Smooth muscle cell (in vitro differentiated cells): Measurements from ENCODE around the gene DERL2. TPM values are rescaled to one million over a fixed set of nuclear protein-coding genes. Genes with fewer than 3 reads are reported as not detected.

ENCODE experiments used
- DNase-seq: peaks from one replicate; lab custom pipeline; 2025; ENCODE audit not compliant: unreplicated experiment; lab: John Stamatoyannopoulos, UW
- H2AFZ ChIP-seq: fragments of 200-600 bp; sonication (generic); 2 replicates; pipeline ENCODE4 v1.6.0; 2016; ENCODE audit warnings: antibody characterized with exemption, low read depth, mild to moderate bottlenecking
- H3F3A ChIP-seq: fragments of 200-600 bp; sonication (generic); 2 replicates; pipeline ENCODE4 v1.6.0; 2017; ENCODE audit warnings: antibody characterized with exemption, low read depth
- H3K27ac ChIP-seq: fragments of 200-600 bp; sonication (generic); 2 replicates; pipeline ENCODE4 v1.5.1; 2016; ENCODE audit warnings: low read depth, mild to moderate bottlenecking
- H3K27me3 ChIP-seq: fragments of 200-600 bp; sonication (generic); 2 replicates; pipeline ENCODE4 v1.6.1; 2016; ENCODE audit warnings: low read depth, mild to moderate bottlenecking
- H3K36me3 ChIP-seq: fragments of 200-600 bp; sonication (generic); 2 replicates; pipeline ENCODE4 v1.5.1; 2016; ENCODE audit warnings: low read depth
- H3K4me1 ChIP-seq: fragments of 200-600 bp; sonication (generic); 2 replicates; pipeline ENCODE4 v1.5.1; 2016; ENCODE audit warnings: low read depth
- H3K4me2 ChIP-seq: fragments of 200-600 bp; sonication (generic); 2 replicates; pipeline ENCODE4 v1.6.0; 2016; ENCODE audit warnings: mild to moderate bottlenecking
- H3K4me3 ChIP-seq: fragments of 200-600 bp; sonication (generic); 2 replicates; pipeline ENCODE4 v1.5.1; 2016; ENCODE audit warnings: mild to moderate bottlenecking
- H3K79me2 ChIP-seq: fragments of 200-600 bp; sonication (generic); 2 replicates; pipeline ENCODE4 v1.6.0; 2016; ENCODE audit warnings: low read depth, mild to moderate bottlenecking
- H3K9ac ChIP-seq: fragments of 200-600 bp; sonication (generic); 2 replicates; pipeline ENCODE4 v1.6.0; 2016; ENCODE audit warnings: low read depth
- H3K9me3 ChIP-seq: fragments of 200-600 bp; sonication (generic); replicated peaks from 2 replicates; pipeline ENCODE4 v1.5.1; 2016; ENCODE audit warnings: low read depth
- H4K20me1 ChIP-seq: fragments of 200-600 bp; sonication (generic); 2 replicates; pipeline ENCODE4 v1.6.0; 2016; ENCODE audit warnings: low read depth
- WGBS: methylation state at CpG from one replicate; pipeline ENCODE4 v1.1.7; 2016; ENCODE audit warnings: low lambda C conversion rate; 5-methylcytosine and 5-hydroxymethylcytosine counted together
- polyA plus RNA-seq: library from polyadenylated mRNA; unstranded; fragments of >200 nt; fragmentation: Nextera tagmentation; extraction: Ambion mirVana; gene quantifications from 2 replicates; pipeline ENCODE4 v1.2.1, GENCODE V29; 2016
- total RNA-seq: library from RNA; depleted of rRNA; stranded (reverse); fragments of >200 nt; gene quantifications from 2 replicates; pipeline ENCODE4 v1.2.3, GENCODE V29; 2014
- TF ChIP-seq, protein P1 (sequence below): fragments of 200-600 bp; sonication (generic); IDR thresholded peaks from 2 replicates; pipeline ENCODE4 v1.5.1; 2017; ENCODE audit warnings: borderline replicate concordance, mild to moderate bottlenecking, antibody characterized with exemption; ENCODE audit not compliant: insufficient read depth, poor library complexity, severe bottlenecking

The DERL2 gene
- total and polyA plus RNA-seq, 2 experiments from 2014 or later, result 81.3 to 152 TPM

DNA sequence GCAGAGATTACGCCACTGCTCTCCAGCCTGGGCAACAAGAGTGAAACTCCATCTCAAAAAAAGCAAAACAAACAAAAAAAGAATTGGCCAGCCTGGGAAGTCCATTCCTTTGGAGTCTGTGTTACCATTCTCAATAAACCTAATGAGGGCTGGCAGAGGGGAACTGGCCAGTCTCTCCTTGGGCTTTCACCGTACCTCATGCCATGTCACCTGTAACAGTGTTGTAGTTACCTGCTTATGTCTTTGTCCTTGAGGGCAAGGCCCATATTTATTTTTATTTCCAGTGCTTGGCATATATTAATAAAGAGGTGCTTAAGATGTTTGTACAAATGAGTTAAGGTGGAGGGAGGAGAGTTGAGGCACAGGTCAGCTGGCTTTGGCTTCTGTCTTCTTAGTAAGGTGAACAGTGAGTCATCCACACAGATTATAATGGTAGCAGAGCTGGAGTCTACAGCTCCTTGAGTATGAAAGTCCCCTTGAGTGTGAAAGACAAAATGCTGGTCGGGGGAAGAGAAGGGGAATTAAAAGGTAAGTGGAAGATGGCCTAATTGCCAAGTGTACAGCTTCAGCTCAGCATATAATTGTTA is 55.5 kb downstream of the DERL2 start:
- H3F3A ChIP-seq, result peaks cover 16% of the 10 kb centered on the region
- no peaks in the 10 kb centered on the region for H3K4me1 ChIP-seq
- H3K27me3 ChIP-seq, result no peaks in the 10 kb centered on the region
- H3K9me3 ChIP-seq, result no peaks in the 10 kb centered on the region
- no peak overlapping the region for H2AFZ ChIP-seq
- peaks cover 17% of the 10 kb centered on the region for H3K36me3 ChIP-seq
- WGBS, result 99% methylated on average over 3 of the region's 3 CpGs
- no peaks in the 10 kb centered on the region for H4K20me1 ChIP-seq
- no peak for DNase-seq
- no peak overlapping the region for H3K27ac ChIP-seq
- H3K79me2 ChIP-seq, result no peaks in the 10 kb centered on the region
- TF ChIP-seq, protein P1, sequence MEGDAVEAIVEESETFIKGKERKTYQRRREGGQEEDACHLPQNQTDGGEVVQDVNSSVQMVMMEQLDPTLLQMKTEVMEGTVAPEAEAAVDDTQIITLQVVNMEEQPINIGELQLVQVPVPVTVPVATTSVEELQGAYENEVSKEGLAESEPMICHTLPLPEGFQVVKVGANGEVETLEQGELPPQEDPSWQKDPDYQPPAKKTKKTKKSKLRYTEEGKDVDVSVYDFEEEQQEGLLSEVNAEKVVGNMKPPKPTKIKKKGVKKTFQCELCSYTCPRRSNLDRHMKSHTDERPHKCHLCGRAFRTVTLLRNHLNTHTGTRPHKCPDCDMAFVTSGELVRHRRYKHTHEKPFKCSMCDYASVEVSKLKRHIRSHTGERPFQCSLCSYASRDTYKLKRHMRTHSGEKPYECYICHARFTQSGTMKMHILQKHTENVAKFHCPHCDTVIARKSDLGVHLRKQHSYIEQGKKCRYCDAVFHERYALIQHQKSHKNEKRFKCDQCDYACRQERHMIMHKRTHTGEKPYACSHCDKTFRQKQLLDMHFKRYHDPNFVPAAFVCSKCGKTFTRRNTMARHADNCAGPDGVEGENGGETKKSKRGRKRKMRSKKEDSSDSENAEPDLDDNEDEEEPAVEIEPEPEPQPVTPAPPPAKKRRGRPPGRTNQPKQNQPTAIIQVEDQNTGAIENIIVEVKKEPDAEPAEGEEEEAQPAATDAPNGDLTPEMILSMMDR, result no peak
- no peak overlapping the region for H3K4me3 ChIP-seq
- no peak overlapping the region for H3K4me2 ChIP-seq
- no peak overlapping the region for H3K9ac ChIP-seq

DNA sequence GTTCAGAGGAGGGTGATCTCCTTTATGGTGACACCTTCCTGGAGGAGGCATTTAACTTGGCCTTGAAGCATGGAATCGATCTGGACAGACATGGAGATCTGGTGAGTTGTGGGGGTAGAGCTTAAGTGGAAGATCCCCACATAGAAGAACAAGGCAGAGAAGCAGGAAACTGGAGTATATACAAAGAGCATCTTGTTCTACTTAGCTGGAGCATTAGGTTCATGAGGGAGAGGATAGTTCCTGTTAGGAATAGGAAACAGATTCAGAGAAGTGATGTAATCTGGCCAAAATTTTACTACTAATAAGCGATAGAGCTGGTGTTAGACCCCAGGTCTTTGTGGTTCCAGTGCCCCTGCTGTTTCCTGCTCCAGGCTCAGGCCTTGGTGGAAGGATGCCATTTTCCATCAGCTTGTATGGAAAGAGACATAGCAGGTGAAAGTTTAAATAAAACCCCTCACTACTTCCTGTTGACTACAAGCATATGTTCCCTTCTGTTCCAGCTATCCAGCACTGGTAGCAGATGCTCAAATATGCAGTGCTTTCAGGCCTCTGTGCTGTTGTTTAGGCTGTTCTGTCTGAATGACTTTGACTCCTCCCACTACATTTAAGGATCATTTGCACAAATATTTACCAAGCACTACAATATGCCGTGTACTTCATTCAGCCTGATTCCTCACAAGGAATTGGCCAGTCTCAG is 56.6 kb downstream of the DERL2 start:
- 95% methylated on average over 3 of the region's 3 CpGs for WGBS
- peaks cover 18% of the 10 kb centered on the region for H3K36me3 ChIP-seq
- no peak overlapping the region for H3K27ac ChIP-seq
- H2AFZ ChIP-seq, result no peak overlapping the region
- H3K79me2 ChIP-seq, result no peaks in the 10 kb centered on the region
- DNase-seq, result no peak
- TF ChIP-seq, protein P1, result no peak
- H3K9me3 ChIP-seq, result no peaks in the 10 kb centered on the region
- H3F3A ChIP-seq, result peaks cover 16% of the 10 kb centered on the region
- no peak overlapping the region for H3K4me3 ChIP-seq
- H3K27me3 ChIP-seq, result no peaks in the 10 kb centered on the region
- H4K20me1 ChIP-seq, result no peaks in the 10 kb centered on the region
- no peak overlapping the region for H3K9ac ChIP-seq
- H3K4me2 ChIP-seq, result no peak overlapping the region
- H3K4me1 ChIP-seq, result no peaks in the 10 kb centered on the region

DNA sequence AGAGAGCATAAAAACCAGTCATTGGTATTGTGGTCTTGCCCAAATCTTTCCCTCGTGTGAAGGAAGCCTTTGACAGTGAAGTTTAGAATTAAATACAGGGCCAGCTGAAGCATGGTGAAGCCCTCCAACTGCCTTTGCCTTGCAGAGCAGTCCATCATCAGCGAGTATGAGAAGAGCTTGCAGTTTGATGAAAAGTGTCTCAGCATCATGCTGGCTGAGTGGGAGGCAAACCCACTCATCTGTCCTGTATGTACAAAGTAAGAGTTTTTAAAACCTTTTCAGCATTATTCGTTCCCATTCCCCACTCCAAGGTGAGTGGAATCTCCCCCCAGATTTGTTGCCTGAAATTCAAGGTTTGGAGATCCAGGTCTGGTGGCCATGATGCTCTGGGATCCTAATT is 60.2 kb downstream of the DERL2 start:
- DNase-seq, result no peak
- H3K4me2 ChIP-seq, result no peak overlapping the region

More for the DNA sequence above, 60.2 kb downstream of the DERL2 start:
- H3F3A ChIP-seq, result no peaks in the 10 kb centered on the region
- 95% methylated on average over 3 of the region's 3 CpGs for WGBS
- no peaks in the 10 kb centered on the region for H3K9me3 ChIP-seq
- peaks cover 14% of the 10 kb centered on the region for H3K79me2 ChIP-seq
- peaks cover 5% of the 10 kb centered on the region for H3K4me1 ChIP-seq
- H4K20me1 ChIP-seq, result no peaks in the 10 kb centered on the region
- H3K4me3 ChIP-seq, result no peak overlapping the region
- no peak overlapping the region for H2AFZ ChIP-seq
- H3K27ac ChIP-seq, result no peak overlapping the region
- H3K27me3 ChIP-seq, result no peaks in the 10 kb centered on the region
- H3K36me3 ChIP-seq, result peaks cover 7% of the 10 kb centered on the region
- TF ChIP-seq, protein P1, result no peak
- no peak overlapping the region for H3K9ac ChIP-seq
